ENCODE measurements around the gene ASTN2.

Gene ASTN2

GRCh38 chr9:117075636-117076035 is 339.2 kb downstream of the ASTN2 start:
- no peak for TF ChIP-seq FOXP2 (optimal IDR thresholded peaks at IDR 0.05; ENCODE audit: borderline replicate concordance, extremely low read depth, extremely low read length, insufficient read depth)
- no peak for TF ChIP-seq POLR2AphosphoS5 (IDR thresholded peaks at IDR 0.05; ENCODE audit: low read depth, low read length)
- no peak for TF ChIP-seq REST (IDR thresholded peaks at IDR 0.05; ENCODE audit: insufficient read depth in 1 of 2, low read depth in 2 of 2, low read length in 2 of 2)
- TF ChIP-seq SIN3A (IDR thresholded peaks at IDR 0.05; ENCODE audit: borderline replicate concordance, insufficient read depth, low read length) = no peak
- no peak for TF ChIP-seq TAF1 (IDR thresholded peaks at IDR 0.05; ENCODE audit: borderline replicate concordance, insufficient read depth, low read length)

DNA sequence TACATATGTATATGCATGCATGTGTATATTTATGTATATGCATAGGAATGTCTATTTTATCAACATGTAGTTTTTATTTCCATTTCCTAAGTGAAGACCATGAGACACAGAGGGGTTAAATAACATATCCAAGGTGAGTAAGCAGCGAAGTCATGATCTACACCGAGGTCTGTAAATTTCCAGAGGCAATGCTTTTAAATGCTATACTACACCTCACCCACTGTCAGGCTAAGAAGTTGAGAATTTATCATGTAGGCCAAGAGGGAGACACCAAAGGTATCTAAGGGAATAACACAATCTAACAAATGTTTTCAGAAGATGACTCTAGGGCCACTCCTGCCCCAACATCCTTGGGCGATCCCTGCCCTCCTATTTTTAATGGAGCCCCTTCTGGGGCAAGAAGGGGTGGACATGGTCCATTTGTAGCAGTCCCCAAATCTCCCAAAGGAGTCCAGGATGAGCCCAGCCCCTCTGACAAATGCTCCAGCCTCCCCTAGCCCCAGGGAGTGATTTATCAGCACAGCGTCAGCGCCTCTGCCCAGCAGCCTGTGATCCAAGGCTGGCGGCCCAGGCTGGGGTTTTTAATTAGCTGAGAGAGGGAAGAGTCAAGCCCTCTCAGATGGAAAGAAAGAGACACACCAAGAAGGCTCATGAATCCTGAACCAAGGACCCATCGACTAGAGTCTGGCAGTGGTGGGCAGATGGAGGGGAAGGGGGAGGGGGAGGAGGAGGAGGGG is 339.9 kb downstream of the ASTN2 start:
- no peak for TF ChIP-seq SIN3A (IDR thresholded peaks at IDR 0.05; ENCODE audit: borderline replicate concordance, insufficient read depth, low read length)
- no peak for TF ChIP-seq TAF1 (IDR thresholded peaks at IDR 0.05; ENCODE audit: borderline replicate concordance, insufficient read depth, low read length)
- TF ChIP-seq POLR2AphosphoS5 (IDR thresholded peaks at IDR 0.05; ENCODE audit: low read depth, low read length) = no peak
- TF ChIP-seq FOXP2 (optimal IDR thresholded peaks at IDR 0.05; ENCODE audit: borderline replicate concordance, extremely low read depth, extremely low read length, insufficient read depth) = no peak
- TF ChIP-seq REST (IDR thresholded peaks at IDR 0.05; ENCODE audit: insufficient read depth in 1 of 2, low read depth in 2 of 2, low read length in 2 of 2) = no peak

- TF ChIP-seq SIN3A (IDR thresholded peaks at IDR 0.05; ENCODE audit: borderline replicate concordance, insufficient read depth, low read length) = no peak
- no peak for TF ChIP-seq REST (IDR thresholded peaks at IDR 0.05; ENCODE audit: insufficient read depth in 1 of 2, low read depth in 2 of 2, low read length in 2 of 2)
- no peak for TF ChIP-seq POLR2AphosphoS5 (IDR thresholded peaks at IDR 0.05; ENCODE audit: low read depth, low read length)
- TF ChIP-seq TAF1 (IDR thresholded peaks at IDR 0.05; ENCODE audit: borderline replicate concordance, insufficient read depth, low read length) = no peak
- no peak for TF ChIP-seq FOXP2 (optimal IDR thresholded peaks at IDR 0.05; ENCODE audit: borderline replicate concordance, extremely low read depth, extremely low read length, insufficient read depth)
These were observed 340.6 kb downstream of the ASTN2 start for GRCh38 chr9:117074342-117074662.

GRCh38 chr9:117073539-117074341 is 341.1 kb downstream of the ASTN2 start:
- TF ChIP-seq FOXP2 (optimal IDR thresholded peaks at IDR 0.05; ENCODE audit: borderline replicate concordance, extremely low read depth, extremely low read length, insufficient read depth) = no peak
- no peak for TF ChIP-seq POLR2AphosphoS5 (IDR thresholded peaks at IDR 0.05; ENCODE audit: low read depth, low read length)
- no peak for TF ChIP-seq REST (IDR thresholded peaks at IDR 0.05; ENCODE audit: insufficient read depth in 1 of 2, low read depth in 2 of 2, low read length in 2 of 2)
- no peak for TF ChIP-seq SIN3A (IDR thresholded peaks at IDR 0.05; ENCODE audit: borderline replicate concordance, insufficient read depth, low read length)
- no peak for TF ChIP-seq TAF1 (IDR thresholded peaks at IDR 0.05; ENCODE audit: borderline replicate concordance, insufficient read depth, low read length)

Measured in PFSK-1 (cell line).